Loucy (cell line): ENCODE results near the gene ZNF524.

ENCODE experiments used
- EZH2phosphoT487 ChIP-seq: fragments of 200-600 bp; IDR thresholded peaks from 2 replicates; pipeline ENCODE4 v1.6.1; 2018; ENCODE audit warnings: antibody characterized with exemption, mild to moderate bottlenecking, moderate library complexity, borderline replicate concordance
- TF ChIP-seq, protein P1 (sequence below): fragments of 200-600 bp; sonication (generic); conservative IDR thresholded peaks from 2 replicates; pipeline ENCODE4 v1.5.1; 2014; ENCODE audit warnings: mild to moderate bottlenecking, antibody characterized with exemption, low read length

DNA sequence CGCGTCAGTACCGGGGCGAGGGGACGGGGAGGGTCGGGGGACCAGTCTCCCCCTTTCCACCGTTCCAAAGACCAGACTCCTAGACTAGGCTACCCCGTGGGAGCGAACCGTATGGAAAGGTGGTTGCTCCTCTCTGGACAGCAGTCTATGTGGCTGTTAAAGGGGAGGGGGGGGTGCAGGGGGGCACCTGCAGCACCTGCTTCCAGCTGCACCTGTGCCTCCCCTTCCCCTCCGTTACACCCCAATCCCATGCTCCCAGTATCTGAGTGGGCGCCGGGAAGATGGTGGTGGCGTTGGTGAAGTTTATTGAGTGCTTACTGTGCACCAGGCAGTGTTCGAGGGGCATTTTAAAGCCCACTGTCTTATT is 557 bp downstream of the ZNF524 start:
- TF ChIP-seq, protein P1, sequence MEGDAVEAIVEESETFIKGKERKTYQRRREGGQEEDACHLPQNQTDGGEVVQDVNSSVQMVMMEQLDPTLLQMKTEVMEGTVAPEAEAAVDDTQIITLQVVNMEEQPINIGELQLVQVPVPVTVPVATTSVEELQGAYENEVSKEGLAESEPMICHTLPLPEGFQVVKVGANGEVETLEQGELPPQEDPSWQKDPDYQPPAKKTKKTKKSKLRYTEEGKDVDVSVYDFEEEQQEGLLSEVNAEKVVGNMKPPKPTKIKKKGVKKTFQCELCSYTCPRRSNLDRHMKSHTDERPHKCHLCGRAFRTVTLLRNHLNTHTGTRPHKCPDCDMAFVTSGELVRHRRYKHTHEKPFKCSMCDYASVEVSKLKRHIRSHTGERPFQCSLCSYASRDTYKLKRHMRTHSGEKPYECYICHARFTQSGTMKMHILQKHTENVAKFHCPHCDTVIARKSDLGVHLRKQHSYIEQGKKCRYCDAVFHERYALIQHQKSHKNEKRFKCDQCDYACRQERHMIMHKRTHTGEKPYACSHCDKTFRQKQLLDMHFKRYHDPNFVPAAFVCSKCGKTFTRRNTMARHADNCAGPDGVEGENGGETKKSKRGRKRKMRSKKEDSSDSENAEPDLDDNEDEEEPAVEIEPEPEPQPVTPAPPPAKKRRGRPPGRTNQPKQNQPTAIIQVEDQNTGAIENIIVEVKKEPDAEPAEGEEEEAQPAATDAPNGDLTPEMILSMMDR, result no peak
- no peak for TF ChIP-seq EZH2phosphoT487
